CD14-positive monocyte (primary cell): ENCODE results near the gene FAM228B. TPM values are rescaled to one million over a fixed set of nuclear protein-coding genes. Genes with fewer than 3 reads are reported as not detected.

Experiments used
- DNase-seq, 3 donors: peaks; one replicate each; pipeline ENCODE4 v3.0.0-alpha.2; 2011 to 2022
- H2AFZ ChIP-seq: 2 replicates; pipeline ENCODE4 v1.6.0; 2012; ENCODE audit warnings: mild to moderate bottlenecking, low read depth, low read length, inconsistent platforms; ENCODE audit not compliant: insufficient read depth, poor library complexity, severe bottlenecking
- H3K27ac ChIP-seq, 2 donors: 1 replicate in 1 of 2; 2 replicates in 1 of 2; pipeline ENCODE4 v1.5.1; 2012 to 2013; ENCODE audit warnings: low read length in 2 of 2, control low read depth in 1 of 2, inconsistent platforms in 1 of 2, low read depth in 1 of 2, mild to moderate bottlenecking in 1 of 2
- H3K27me3 ChIP-seq, 2 donors: one replicate each; pipeline versions ENCODE4 v1.6.0 to v1.6.1; 2011 to 2013; ENCODE audit warnings: low read length in 2 of 2; ENCODE audit not compliant: control insufficient read depth in 2 of 2, insufficient read depth in 2 of 2
- H3K36me3 ChIP-seq, 2 donors: replicated peaks in 1 of 2; 1 replicate in 1 of 2; 2 replicates in 1 of 2; pipeline versions ENCODE4 v1.5.1 to v1.6.1; 2012 to 2013; ENCODE audit warnings: low read length in 2 of 2, control low read depth in 1 of 2, inconsistent platforms in 1 of 2, mild to moderate bottlenecking in 1 of 2; ENCODE audit not compliant: insufficient read depth in 2 of 2, control insufficient read depth in 1 of 2
- H3K4me1 ChIP-seq, 2 donors: 1 replicate in 1 of 2; 2 replicates in 1 of 2; pipeline versions ENCODE4 v1.5.1 to v1.6.1; 2012 to 2013; ENCODE audit warnings: low read length in 2 of 2, control low read depth in 1 of 2, inconsistent platforms in 1 of 2, mild to moderate bottlenecking in 1 of 2, moderate library complexity in 1 of 2; ENCODE audit not compliant: insufficient read depth in 2 of 2, control insufficient read depth in 1 of 2
- H3K4me2 ChIP-seq: replicated peaks from 2 replicates; pipeline ENCODE3; 2012; ENCODE audit warnings: low read length, moderate library complexity, mild to moderate bottlenecking; ENCODE audit not compliant: poor library complexity, severe bottlenecking; ENCODE audit errors: extremely low read depth
- H3K4me3 ChIP-seq, 3 experiments: fragments of 200-600 bp in 1 of 3; sonication (generic) in 1 of 3; replicated peaks in 1 of 3; 1 replicate in 2 of 3; 2 replicates in 1 of 3; pipeline ENCODE4 v1.5.1; 2011 to 2013; ENCODE audit warnings: low read length in 3 of 3, mild to moderate bottlenecking in 3 of 3, control low read depth in 2 of 3, low read depth in 2 of 3, inconsistent platforms in 1 of 3, moderate library complexity in 1 of 3
- H3K79me2 ChIP-seq: 2 replicates; pipeline ENCODE4 v1.6.0; 2012; ENCODE audit warnings: mild to moderate bottlenecking, control low read depth, inconsistent platforms, low read length, moderate library complexity; ENCODE audit not compliant: insufficient read depth
- H3K9ac ChIP-seq: 2 replicates; pipeline ENCODE4 v1.6.0; 2017; ENCODE audit warnings: low read length, mild to moderate bottlenecking; ENCODE audit not compliant: insufficient read depth, poor library complexity, severe bottlenecking
- H3K9me3 ChIP-seq, 2 donors: replicated peaks in 1 of 2; 1 replicate in 1 of 2; 2 replicates in 1 of 2; pipeline versions ENCODE4 v1.5.1 to v1.6.1; 2012 to 2013; ENCODE audit warnings: low read length in 2 of 2, control low read depth in 1 of 2; ENCODE audit not compliant: control insufficient read depth in 1 of 2, insufficient read depth in 1 of 2
- H4K20me1 ChIP-seq: 2 replicates; pipeline ENCODE4 v1.6.0; 2012; ENCODE audit warnings: mild to moderate bottlenecking, low read length, control low read depth, moderate library complexity; ENCODE audit not compliant: insufficient read depth
- H3K27ac Mint-ChIP-seq, 7 donors: one replicate each; pipeline ENCODE4 v1.8.0; 2020; ENCODE audit warnings: mild to moderate bottlenecking in 7 of 7, mixed read lengths in 7 of 7, moderate library complexity in 6 of 7, inconsistent platforms in 2 of 7
- H3K27me3 Mint-ChIP-seq, 3 donors: one replicate each; pipeline ENCODE4 v1.8.0; 2021 to 2022; ENCODE audit warnings: low read depth in 3 of 3, mild to moderate bottlenecking in 3 of 3, mixed read lengths in 3 of 3, moderate library complexity in 3 of 3, inconsistent platforms in 1 of 3
- H3K36me3 Mint-ChIP-seq, 2 donors: one replicate each; pipeline ENCODE4 v1.8.0; 2020; ENCODE audit warnings: mixed read lengths in 2 of 2, inconsistent platforms in 1 of 2, mild to moderate bottlenecking in 1 of 2
- H3K4me1 Mint-ChIP-seq: one replicate; pipeline ENCODE4 v1.8.0; 2020; ENCODE audit warnings: mild to moderate bottlenecking, mixed read lengths
- H3K4me3 Mint-ChIP-seq, 2 donors: one replicate each; pipeline ENCODE4 v1.8.0; 2020; ENCODE audit warnings: mild to moderate bottlenecking in 2 of 2, mixed read lengths in 2 of 2, moderate library complexity in 1 of 2
- H3K9me3 Mint-ChIP-seq, 7 donors: one replicate each; pipeline ENCODE4 v1.8.0; 2020 to 2022; ENCODE audit warnings: mixed read lengths in 7 of 7, mild to moderate bottlenecking in 6 of 7, moderate library complexity in 6 of 7, inconsistent platforms in 2 of 7
- WGBS: methylation state at CpG from one replicate; pipeline ENCODE4 v1.1.5; 2013; ENCODE audit warnings: missing lambda C conversion rate; ENCODE audit not compliant: insufficient coverage; 5-methylcytosine and 5-hydroxymethylcytosine counted together
- intact Hi-C, 2 donors: fragments of 100-400 bp; cut with micrococcal nuclease; formaldehyde crosslinking; loops; one replicate each; pipeline versions ENCODE4 v1.15.0 to v1.15.1; 2023
- polyA plus RNA-seq, 3 donors: library from polyadenylated mRNA; depleted of rRNA in 1 of 3; unstranded in 2 of 3; stranded (reverse) in 1 of 3; fragments of 300-500 nt in 2 of 3; fragments of >200 nt in 1 of 3; fragmentation: Illumina TruSeq in 2 of 3; gene quantifications; 1 replicate in 2 of 3; 2 replicates in 1 of 3; pipeline ENCODE4 v1.2.3, GENCODE V29; 2012 to 2021
- TF ChIP-seq, protein P1 (sequence below): fragments of 200-600 bp; IDR thresholded peaks from one replicate; pipeline ENCODE4 v1.8.0; 2022; ENCODE audit warnings: antibody characterized with exemption, mild to moderate bottlenecking

FAM228B gene
- polyA plus RNA-seq, 3 donors, result 6.5 to 16.1 (median 7.5) TPM

DNA sequence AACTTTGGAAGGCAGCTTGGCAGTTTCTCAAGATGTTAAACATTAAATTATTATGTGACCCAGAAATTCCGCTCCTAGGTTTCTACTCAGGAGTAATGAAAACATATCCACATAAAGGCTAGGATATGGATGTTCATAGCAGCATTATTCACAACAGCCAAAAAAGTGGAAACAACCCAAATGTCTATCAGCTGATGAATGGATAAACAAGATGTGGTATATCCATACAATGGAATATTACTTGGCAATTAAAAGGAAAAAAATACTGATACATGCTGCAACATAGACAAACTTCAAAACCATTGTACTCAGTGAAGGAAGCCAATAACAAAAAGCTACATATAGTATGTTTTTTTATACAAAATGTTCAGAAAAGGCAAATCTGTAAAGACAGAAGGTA lies 39.2 kb downstream of the FAM228B start:
- Mint-ChIP-seq H3K36me3 (peaks cover 14 to 16% of the 10 kb centered on the region in 2 donors), H3K4me3 (no peak overlapping the region), H3K27me3 (peaks cover 0 to 4% (median 3%) of the 10 kb centered on the region in 3 donors), H3K9me3 (peaks cover 0 to 2% (median 0%) of the 10 kb centered on the region in 7 donors), H3K4me1 (peaks cover 10% of the 10 kb centered on the region), H3K27ac (no peak overlapping the region)
- H3K9ac ChIP-seq, result no peak overlapping the region
- H3K27me3 ChIP-seq, result no peaks in the 10 kb centered on the region
- H3K79me2 ChIP-seq, result no peaks in the 10 kb centered on the region
- H3K27ac ChIP-seq, result no peak overlapping the region
- no peak for DNase-seq
- peaks cover 9% of the 10 kb centered on the region in 2 donors for H3K4me1 ChIP-seq
- H3K36me3 ChIP-seq, result peaks cover 0 to 7% of the 10 kb centered on the region in 2 donors
- no peak overlapping the region for H3K4me3 ChIP-seq
- no CpG with 5 or more reads among the region's 1 CpG for WGBS
- intact Hi-C loops, result no loop called here
- H3K4me2 ChIP-seq, result no peak overlapping the region
- no peaks in the 10 kb centered on the region for H3K9me3 ChIP-seq
- TF ChIP-seq, protein P1, sequence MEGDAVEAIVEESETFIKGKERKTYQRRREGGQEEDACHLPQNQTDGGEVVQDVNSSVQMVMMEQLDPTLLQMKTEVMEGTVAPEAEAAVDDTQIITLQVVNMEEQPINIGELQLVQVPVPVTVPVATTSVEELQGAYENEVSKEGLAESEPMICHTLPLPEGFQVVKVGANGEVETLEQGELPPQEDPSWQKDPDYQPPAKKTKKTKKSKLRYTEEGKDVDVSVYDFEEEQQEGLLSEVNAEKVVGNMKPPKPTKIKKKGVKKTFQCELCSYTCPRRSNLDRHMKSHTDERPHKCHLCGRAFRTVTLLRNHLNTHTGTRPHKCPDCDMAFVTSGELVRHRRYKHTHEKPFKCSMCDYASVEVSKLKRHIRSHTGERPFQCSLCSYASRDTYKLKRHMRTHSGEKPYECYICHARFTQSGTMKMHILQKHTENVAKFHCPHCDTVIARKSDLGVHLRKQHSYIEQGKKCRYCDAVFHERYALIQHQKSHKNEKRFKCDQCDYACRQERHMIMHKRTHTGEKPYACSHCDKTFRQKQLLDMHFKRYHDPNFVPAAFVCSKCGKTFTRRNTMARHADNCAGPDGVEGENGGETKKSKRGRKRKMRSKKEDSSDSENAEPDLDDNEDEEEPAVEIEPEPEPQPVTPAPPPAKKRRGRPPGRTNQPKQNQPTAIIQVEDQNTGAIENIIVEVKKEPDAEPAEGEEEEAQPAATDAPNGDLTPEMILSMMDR, result no peak
- H4K20me1 ChIP-seq, result no peaks in the 10 kb centered on the region
- no peak overlapping the region for H2AFZ ChIP-seq

DNA sequence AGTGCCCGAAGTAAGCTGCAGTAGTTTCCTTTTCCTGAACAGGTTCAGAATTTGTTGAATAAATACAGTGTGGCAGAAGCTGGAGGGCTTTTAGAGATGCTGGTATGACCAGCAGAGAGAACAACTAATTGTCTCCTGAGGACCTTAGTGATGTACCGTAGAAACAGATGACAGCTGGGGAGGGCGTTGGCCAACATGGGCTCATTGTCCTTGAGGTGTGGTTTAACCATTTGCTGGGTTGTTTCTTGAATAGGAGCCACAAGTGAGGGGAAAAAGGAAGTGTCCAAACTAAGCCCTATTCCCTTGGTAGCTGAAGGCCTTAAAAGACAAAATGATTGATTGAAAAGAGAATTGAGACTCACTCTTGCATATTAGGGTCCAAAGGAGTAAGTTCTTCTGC lies 39.9 kb downstream of the FAM228B start:
- WGBS, result 61% methylated on average over 3 of the region's 3 CpGs

More for the DNA sequence above, 39.9 kb downstream of the FAM228B start:
- Histone ChIP-seq H3K27me3 (no peaks in the 10 kb centered on the region), H3K4me3 (no peak overlapping the region), H3K27ac (no peak overlapping the region), H2AFZ (no peak overlapping the region), H3K4me2 (no peak overlapping the region), H3K9me3 (no peaks in the 10 kb centered on the region), H3K36me3 (peaks cover 0 to 7% of the 10 kb centered on the region in 2 donors), H3K4me1 (peaks cover 9% of the 10 kb centered on the region in 2 donors), H3K79me2 (no peaks in the 10 kb centered on the region), H4K20me1 (no peaks in the 10 kb centered on the region), H3K9ac (no peak overlapping the region)
- Mint-ChIP-seq H3K27ac (no peak overlapping the region), H3K36me3 (peaks cover 12 to 14% of the 10 kb centered on the region in 2 donors), H3K9me3 (peaks cover 0 to 2% (median 0%) of the 10 kb centered on the region in 7 donors), H3K4me3 (no peak overlapping the region), H3K27me3 (peaks cover 0 to 4% (median 3%) of the 10 kb centered on the region in 3 donors), H3K4me1 (peaks cover 10% of the 10 kb centered on the region)
- intact Hi-C loops, result no loop called here
- TF ChIP-seq, protein P1, result no peak
- DNase-seq, result no peak
